ENCODE measurements around the gene UBC. TPM values are rescaled to one million over a fixed set of nuclear protein-coding genes. Genes with fewer than 3 reads are reported as not detected.
A peak's percentile ranks its signal among the peaks of the same experiment; 100 is the strongest.

Gene UBC
- total and polyA plus RNA-seq, 9 of the 15 experiments (the other 6 are each of a cell fraction or from before 2014, with no cell fraction given) = 533 to 1,153 (median 813) TPM

- TF ChIP-seq TEAD1 (CRISPR knock-in tag; IDR thresholded peaks at IDR 0.05) = 0 out of 4 replicates have a peak, but pooled peaks of 1 of the 2 experiments have one; percentile 73
- TF ChIP-seq GABPB1 (CRISPR knock-in tag; IDR thresholded peaks at IDR 0.05) = 0 out of 2 replicates have a peak, but pooled peaks have one; percentile 38
- peak; percentile 36; the same call in 1 of the 2 replicates for TF ChIP-seq POLR2AphosphoS5 (IDR thresholded peaks at IDR 0.05; ENCODE audit: control insufficient read depth, insufficient read depth, low read depth, low read length)
- peak; percentile 98 for TF ChIP-seq MYC (IDR thresholded peaks at IDR 0.05; ENCODE audit: low read depth, low read length)
- TF ChIP-seq MYC (CRISPR knock-in tag; IDR thresholded peaks at IDR 0.05; ENCODE audit: borderline replicate concordance, low read depth) = peak; percentile 70; the same call in 1 of the 2 replicates
- TF ChIP-seq E2F3 (CRISPR knock-in tag; IDR thresholded peaks at IDR 0.05) = peak; percentile 74; the same call in 1 of the 2 replicates
- peak; percentile 79 for TF ChIP-seq ARID1B (IDR thresholded peaks at IDR 0.05)
- peak; percentile 34; the same call in 1 of the 2 replicates for TF ChIP-seq KAT7 (CRISPR knock-in tag; IDR thresholded peaks at IDR 0.05; ENCODE audit: borderline replicate concordance)
- peak; percentile 66 for TF ChIP-seq TAF9B (IDR thresholded peaks at IDR 0.05; ENCODE audit: partially characterized antibody)
- 0 out of 2 replicates have a peak, but pooled peaks have one; percentile 42 for TF ChIP-seq ETS1 (conservative IDR thresholded peaks at IDR 0.05; ENCODE audit: control insufficient read depth, low read depth, low read length)
- TF ChIP-seq NR4A1 (CRISPR knock-in tag; IDR thresholded peaks at IDR 0.05) = peak; percentile 65; the same call in 1 of the 2 replicates
- peak; percentile 87 for TF ChIP-seq NR4A1 (tag; IDR thresholded peaks at IDR 0.05)
- TF ChIP-seq SETDB1 (IDR thresholded peaks at IDR 0.05; ENCODE audit: low read length) = no peak
- peak; percentile 85 for TF ChIP-seq CREM (IDR thresholded peaks at IDR 0.05; ENCODE audit: low read depth)
- TF ChIP-seq ARNT (IDR thresholded peaks at IDR 0.05) = 0 out of 4 replicates have a peak, but pooled peaks of 1 of the 2 experiments have one; percentile 18
- TF ChIP-seq CBX3 (IDR thresholded peaks at IDR 0.05; ENCODE audit: borderline replicate concordance in 1 of 2, low read length in 2 of 2) = peak in 1 of 2 experiments; percentile 96; a peak in 2 of 3 replicates
- peak; percentile 92; the same call in 1 of the 2 replicates for TF ChIP-seq STAT6 (CRISPR knock-in tag; IDR thresholded peaks at IDR 0.05)
- TF ChIP-seq EP300 (IDR thresholded peaks at IDR 0.05; ENCODE audit: low read length) = peak; percentile 61; the same call in 1 of the 2 replicates
- TF ChIP-seq ZNF175 (CRISPR knock-in tag; IDR thresholded peaks at IDR 0.05; ENCODE audit: low read depth) = peak; percentile 59; the same call in 1 of the 2 replicates
- TF ChIP-seq ZHX1 (conservative IDR thresholded peaks at IDR 0.05; ENCODE audit: low read length) = 0 out of 2 replicates have a peak, but pooled peaks have one; percentile 69
- TF ChIP-seq EP400 (IDR thresholded peaks at IDR 0.05) = peak; percentile 94
Observed at GRCh38 chr12:124904306-124905098, 9.9 kb downstream of the UBC start (continued).

Data from K562 (cell line).